T1000 (cell line): ENCODE data around the gene TBC1D9.

Experiments
- DNase-seq: peaks from one replicate; lab custom pipeline; 2025; ENCODE audit warnings: mixed read lengths; lab: John Stamatoyannopoulos, UW

TBC1D9 gene

DNA sequence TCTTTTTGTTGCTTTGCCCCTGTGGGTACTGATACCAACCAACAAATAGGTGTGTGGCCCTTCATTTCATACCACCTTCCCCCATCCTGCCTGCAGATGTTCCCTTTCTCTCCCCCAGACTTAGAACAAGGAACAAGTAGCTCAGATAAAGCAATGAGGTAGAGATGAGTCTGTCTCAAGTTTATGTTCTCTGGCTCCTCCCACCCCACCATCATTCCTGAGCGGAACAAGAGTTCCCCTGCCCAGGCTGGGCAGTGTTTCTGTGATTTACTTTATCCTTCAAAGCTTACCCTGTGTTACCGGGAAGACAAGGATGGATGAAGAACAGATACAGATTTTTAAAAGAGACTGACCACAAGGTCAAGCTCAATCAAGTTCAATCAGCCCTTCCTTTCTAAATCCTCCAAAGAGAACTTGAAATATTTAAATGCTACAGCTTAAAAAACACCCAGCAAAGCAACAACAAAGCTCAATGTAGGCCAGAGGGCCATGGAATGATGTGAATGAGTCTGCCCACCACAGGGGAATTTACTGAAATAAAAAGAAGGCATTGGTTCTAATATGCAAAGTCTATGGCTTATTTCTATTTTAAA, 107.4 kb downstream of the TBC1D9 start:
- DNase-seq, result no peak

DNA sequence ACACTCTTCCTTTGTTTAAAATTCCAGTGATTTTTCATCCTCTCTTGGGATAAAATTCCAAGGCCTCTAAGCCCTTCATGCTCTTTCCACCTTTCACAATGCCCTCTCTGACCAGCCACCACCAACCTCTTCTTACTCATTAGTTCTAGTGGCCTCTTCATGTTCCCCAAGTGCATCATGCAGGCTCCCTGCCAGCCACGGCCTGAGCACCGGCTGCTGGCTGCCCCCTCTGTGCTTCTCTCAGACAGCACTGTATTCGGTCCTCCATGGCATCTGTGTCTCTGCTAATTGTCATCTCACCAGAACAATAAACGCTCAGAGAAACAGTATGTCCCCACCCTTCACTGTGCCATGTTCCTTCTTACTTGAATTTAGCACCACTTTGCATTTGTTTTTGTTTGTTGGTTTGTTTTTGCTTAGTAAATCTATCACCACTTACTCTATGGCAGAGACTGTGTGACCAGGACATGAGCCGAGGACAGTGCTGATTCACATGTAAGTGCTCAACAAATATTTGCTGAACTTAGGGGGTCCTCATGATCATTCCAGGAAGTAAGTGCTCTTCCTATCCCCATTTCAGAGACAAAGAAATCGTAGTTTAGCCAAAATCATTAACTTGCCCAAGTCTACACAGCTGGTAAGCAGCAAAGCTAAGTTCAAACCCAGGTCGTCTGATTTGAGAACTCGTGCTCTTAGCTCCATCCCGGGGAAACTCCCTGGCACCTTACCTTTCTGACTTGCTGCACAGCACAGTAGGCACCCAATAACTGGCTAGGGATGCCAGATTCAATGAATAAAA, 110.4 kb downstream of the TBC1D9 start:
- no peak for DNase-seq

DNA sequence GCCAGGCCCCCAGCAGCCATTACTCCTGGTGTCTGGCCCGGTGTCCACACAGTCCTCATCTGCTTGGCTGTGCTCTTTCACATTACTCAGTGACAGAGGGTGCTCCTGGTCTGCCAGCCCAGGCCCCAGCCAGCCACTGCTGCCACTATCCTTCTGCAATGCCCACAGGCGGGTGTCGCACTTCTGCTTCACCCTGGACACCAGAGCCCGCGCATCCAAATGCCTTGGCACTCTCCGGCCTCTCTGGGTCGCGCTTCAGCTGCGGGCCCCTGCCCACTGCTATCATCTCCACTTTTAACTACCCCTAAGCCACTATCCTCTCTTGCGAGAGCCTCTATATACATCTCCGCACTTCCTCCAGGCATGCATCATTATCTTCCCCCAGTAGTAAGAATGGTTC, 111.0 kb downstream of the TBC1D9 start:
- DNase-seq, result no peak

DNA sequence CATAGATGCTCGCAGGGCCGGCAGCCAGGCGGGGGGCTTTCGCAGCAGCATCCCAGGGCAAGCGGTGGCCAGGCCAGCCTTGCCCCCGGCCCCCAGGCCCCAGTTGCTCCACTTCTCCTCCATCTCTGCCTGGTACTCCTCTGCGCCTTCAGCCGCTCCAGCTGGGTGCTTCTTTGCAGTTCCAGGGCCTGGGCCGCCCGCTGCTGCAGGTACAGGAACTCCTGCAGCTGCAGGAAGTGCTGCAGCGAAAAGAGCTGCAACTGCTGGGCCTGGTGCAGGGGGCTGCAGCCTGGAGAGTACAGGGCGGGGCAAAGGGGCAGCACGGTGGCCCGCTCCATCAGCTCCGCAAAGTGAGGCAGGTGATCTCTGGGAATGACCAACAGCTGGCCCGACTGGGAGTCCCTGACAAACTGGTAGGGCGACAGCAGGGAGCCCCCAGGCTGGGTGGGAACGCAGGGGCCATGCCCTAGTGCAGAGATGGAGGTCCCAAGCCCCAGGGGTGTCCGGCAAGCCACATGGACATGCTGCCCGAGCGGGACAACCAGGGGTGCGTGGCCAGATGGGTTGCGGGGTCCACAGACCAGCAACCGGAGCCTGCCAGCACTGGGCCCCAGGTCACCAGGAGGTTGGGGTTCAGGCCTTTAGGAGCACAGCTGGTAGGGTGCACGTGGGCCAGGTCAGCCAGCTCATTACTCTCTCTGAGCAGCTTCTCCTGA, 111.6 kb downstream of the TBC1D9 start:
- DNase-seq, result no peak

DNA sequence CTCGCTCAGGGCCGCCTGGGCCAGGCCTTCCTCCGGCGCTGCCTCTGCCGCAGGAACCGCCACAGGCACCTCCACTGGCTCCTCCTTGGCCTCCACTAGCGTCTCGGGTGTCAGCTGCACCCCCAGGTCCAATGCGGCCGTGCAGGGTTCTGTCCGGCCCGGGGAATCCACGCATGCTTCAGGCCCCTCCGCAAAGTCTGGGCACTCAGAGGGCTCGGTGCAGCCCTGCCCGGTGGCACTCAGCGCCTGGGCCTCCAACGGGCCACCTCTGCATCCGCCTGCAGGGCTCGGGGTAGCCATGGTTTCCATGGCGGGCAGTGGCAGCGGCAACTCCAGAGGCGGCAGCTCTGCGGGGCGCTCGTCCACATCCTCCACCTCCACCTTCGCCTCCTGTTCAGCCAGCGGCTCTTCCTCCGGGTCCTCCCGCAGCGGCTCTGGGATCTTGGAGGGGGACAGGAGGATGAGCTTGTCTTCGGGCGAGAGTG, 112.6 kb downstream of the TBC1D9 start:
- no peak for DNase-seq

DNA sequence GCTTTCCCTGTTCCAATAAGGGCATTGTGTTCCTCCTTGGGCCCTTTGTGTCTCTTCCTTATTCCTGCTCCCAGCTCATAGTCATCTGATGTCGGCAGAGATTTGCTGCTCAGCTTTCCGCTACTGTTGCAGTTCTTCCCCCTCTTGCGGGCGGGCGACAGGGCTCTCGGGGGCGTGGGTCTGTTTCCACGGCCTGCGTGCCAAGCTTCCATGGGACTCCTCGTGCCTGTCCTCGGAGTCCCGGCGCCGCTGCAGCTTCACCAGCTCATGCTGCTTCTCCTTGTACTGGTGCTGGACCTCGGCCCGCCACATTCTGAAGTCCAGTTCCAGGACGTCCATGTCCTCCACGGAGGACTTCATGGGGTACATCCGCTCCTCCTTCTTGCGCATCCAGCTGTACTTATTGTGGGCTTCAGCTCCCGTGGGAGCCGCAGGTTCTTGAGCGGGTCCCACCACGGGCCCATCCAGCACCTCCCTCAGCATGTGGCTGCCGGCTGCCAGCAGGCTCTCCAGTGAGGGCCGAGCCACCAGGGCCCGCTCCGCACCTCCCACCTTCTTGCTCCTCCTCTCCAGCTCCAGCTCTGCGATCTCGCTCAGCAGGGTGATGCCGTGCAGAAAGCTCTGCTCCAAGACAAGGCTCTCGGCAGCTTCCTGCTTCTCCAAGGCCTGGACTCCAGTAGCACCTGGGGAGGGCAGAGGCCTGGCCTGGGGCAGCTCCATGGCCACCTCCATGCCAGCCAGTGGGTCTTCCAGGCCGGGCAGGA, 113.3 kb downstream of the TBC1D9 start:
- DNase-seq, result no peak

DNA sequence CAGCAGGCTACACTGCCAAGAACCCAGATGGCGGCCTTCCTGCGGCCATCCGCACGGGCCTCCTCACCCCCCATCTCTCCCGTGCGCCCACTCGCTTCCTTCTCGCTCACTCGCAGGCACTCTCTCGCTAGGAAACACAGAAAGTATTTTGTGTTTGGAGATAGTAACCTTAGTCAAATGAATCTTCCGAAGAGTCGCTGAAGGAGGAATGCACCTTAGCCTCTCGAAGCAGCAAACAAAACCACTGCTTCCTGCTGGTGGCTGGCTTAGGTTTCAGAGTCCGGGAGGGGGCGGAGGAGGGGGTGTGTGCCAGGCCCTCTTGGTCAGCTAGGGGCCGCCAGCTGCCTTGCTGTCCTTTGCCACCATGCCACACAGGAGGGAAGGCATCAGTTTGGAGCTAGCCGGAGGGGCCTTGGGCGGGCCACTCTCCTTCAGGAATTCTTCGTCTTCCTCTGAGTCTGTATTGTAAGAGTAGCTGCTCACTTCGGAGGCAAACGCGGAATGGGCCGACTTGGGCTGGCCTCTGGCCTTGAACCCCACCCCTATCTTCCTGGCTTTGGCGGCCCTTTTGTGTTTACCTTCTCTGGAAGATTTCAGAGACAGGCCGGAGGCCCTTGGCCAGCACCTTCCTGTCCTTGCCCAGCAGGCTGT, 114.3 kb downstream of the TBC1D9 start:
- no peak for DNase-seq

DNA sequence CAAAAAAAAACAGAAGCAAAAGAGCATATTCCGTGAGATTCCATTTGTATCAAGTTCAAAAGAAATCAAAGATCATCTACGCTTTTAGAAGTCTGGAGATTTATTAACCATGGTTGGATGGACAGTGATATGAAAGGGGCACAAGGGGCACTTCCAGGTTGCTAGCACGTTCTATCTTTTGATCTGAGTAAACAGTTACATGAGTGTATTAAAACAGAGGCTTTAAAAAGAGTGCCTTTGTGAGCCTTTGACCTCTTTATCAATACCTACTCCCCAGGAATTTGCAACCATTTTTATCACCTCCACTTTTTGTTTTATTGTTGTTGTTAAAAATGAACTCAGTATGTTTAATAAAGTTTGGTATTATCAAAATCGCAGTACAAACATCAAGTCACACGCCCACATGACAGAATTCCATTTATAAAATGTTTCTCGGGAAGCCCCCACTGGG, 115.1 kb downstream of the TBC1D9 start:
- no peak for DNase-seq

DNA sequence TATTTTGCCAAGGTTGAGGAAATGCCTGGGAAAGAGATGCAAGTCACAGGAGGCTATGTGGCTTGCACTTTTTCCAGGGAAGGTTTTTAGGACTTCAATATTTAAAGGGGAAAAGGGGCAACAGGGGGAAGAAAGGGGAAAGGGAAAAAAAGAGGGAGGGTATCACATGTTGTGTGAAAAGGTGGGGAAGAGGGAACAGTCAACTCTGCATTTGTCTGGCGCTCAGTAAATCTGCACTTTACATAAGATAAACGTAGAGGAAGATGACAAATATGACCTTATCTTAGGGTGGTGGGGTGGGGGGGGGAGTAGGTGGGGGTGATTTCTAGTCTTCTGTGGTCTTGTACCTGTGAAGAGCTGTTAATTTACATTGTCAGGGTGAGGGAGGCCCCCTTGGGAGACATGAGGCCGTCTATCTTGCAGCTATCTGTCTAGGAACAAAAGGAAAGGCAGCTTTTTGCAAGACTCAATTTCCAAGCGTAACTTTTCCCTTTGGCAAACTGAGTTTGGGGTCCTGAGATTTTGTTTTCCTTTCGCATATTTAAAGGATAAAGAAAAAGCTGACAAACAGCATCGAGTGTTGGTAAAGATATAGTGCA, 115.9 kb downstream of the TBC1D9 start:
- DNase-seq, result no peak

DNA sequence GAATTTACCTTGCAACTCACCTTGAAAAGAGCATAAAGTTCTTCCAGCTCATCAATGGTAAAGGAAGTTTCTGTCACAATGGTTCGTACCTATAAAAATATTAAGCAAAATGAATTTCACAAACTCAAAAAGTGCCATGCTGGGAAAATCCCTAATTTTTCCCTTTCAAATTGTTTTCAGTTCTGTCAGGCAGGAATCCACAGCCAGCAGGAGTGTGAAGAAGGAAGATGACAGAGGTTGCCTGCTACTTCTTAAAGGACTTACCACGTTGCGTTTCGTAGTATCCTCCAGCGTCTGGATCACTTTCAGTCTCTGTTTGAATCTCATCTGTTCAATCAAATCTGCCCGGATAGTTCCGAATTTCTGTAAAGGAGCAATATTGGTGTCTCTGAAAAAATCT, 117.1 kb downstream of the TBC1D9 start:
- no peak for DNase-seq

DNA sequence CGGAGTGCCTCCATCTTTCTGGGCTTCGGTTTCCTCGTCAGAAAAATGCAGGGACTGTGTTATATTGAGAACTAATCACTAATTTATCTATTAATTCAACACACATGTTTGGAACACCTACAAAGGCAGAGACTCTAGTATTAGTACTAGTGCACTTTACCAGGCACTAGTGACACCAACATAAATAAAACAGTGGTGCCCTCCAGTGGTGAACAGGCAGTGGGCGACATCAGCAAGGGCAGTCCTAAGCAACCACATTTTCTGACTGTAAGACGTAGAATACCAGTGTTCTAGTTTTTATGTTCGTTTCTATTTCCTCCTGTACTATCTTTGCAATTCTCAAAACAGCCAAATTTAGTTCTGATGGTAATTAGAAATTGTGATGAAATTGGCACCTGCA, 118.3 kb downstream of the TBC1D9 start:
- DNase-seq, result no peak

DNA sequence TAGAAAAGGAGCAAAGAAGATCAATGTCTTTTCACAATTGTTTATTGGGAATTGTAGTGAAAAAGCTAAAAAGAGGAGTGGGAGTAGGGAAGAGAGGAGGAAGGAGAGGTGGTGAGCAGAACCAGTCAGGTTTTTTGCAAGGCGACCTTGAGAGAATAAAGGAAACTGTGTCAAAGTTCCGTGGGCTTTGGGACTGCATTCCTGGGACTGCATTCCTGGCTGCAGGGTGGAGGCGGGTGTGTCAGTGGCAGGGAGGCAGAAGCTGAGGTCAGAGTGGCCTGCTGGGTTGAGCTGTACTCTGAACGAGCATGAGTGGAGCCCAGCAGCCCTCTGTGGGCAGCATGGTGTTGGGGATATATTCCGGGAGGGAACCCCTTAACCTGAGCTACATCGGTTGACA, 120.6 kb downstream of the TBC1D9 start:
- DNase-seq, result no peak

DNA sequence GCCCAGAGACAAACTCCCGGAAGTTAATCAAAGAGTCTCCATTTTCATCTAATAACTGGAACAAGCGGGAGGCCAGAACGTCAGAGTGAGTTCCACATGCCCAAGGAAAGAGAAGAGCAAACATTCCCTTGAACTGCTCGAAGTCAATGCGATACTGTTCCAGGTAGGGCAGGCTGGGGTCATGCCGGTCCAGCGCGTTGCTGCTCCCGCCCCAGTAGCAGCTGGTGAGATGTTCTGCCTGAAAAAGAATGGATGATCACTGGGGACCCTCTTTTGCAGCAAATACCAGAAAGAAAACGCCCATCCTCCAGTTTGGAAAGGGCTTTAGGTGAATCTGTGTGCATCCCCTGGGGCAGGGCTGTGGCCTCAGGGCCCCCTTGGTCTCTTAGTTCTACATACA, 122.2 kb downstream of the TBC1D9 start:
- no peak for DNase-seq

DNA sequence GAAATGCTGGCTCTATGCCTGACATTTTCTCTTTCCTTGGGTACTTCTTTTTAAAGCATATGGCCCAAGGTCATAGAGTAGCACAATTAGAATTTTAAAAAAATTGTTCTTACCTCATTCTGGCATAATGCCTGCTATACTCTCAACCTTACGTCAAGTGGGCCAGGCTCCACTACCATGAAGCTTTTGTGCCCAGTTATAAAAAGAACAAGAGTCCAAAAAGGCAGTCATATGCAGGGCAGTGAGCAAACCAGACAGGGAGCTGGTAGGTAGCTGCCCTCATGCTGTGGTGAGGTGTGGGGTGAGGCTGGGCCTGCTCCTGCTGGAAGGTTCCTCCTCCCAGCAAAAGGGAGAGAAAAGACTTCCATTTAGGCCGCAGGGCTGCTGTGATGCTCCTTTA, 123.1 kb downstream of the TBC1D9 start:
- no peak for DNase-seq

DNA sequence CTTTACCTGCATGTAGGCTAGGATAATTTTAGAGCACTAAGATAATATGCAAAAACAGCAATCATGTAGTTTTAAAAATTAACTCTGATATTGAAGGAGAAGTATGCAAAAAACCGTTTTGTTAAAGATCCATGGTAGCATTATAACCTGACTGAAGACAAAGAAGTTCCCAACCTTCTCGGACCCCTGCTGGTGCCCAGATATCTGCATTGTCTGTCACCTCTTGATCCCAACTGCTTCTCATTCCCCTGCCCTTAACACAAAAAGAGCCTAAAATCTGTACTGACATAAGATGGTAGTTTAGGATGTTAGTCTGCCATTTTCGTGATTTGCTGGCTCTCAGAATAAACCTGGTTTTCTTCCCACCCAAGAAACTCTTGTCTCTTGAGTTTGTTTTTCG, 125.9 kb downstream of the TBC1D9 start:
- DNase-seq, result no peak

DNA sequence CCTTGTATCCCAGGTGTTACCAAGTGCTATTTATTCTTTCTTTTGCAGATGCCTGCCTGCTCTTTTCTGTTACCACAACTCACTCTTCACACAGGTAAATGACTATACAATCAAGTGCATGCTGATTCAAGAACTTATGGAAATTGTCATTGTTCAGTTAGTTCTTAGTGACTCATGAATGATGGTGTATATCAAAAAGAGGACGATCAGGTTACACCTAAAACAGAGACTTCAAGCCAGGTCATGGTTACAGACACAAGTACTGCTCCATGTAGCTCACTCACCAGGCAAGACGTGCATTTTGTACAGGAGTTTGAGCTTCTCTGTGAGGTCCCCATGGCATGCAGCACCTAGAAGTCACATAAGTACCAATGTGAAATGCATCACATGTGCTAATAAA, 128.2 kb downstream of the TBC1D9 start:
- no peak for DNase-seq

DNA sequence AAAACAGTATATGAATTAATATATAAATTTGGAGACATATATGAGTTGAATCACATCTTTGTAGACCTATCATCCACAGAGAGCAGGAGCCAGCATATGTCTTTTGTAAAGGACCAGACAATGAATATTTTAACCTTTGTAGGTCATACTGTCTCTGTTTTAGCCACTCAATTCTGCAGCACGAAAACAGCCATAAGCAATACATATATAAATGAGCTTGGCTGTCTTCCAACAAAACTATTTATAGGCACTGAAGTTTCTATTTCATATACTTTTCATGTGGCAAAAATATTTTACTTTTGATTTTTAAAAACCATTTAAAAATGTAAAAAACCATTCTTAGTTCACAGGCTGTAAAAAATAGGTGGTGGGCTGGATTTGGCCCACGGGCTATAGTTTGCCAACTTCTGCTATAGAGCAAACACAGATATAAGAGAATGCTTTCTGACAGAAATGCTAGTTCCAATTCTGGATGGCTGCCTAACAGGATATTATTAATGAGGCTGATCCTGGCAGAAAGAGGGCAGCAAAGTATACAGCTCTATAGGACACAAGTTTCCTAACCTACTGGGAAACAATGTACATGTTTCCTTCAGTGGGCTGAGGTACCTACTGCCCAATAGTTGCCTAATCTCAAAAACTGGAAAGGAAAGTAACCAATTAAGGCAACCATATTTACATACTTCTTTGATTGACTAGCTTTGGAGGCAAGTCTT, 129.4 kb downstream of the TBC1D9 start:
- DNase-seq, result no peak

DNA sequence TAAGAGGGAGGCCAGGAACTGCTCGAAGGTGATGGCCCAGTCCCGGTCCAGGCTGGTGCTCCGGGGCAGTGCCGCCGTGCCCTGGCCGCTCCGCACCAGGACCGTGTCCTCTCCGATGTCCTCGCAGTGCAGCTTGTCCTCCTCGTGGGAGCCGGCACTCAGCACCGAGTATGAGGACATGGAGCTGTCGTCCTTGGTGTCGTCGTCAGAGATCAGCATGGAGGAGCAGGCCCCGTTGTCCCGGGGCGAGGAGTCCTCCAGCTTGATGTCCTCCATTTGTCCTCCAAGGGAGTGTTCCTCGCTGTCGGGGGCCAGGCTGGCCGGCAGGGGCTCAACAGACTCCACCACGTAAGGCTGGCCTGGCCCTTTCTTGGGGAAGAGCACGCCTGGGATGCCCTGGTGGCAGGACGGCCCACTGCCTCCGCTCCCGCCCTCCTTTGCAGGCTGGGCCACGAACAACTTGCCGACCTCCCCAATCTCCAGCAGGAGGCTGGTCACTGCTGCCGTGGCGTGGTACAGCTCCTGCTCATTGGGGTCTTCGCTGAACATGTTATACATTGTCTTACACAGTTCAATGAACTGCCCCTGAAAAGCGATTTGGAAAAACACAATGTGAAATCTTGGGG, 133.7 kb downstream of the TBC1D9 start:
- DNase-seq, result no peak

DNA sequence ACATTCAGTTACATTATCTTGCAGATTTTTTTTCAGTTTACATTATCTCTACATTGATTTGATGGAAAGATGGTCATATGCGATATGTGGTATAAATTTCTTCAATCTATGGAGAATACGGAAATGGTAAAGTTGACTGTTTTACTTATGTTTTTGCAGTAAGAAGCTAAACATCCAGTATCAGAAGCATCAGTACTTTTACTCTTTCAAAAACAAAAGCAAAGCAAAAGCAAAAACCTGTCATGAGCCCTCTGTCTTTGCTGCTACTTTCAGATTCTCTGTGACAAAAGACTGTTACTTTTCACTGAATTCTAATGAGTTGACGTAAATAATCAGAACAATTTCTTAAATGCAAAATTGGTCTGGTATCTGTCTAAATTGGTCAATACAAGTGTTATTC, 135.0 kb downstream of the TBC1D9 start:
- no peak for DNase-seq
